ENCODE data around the gene PSMB10.

Gene PSMB10

DNA sequence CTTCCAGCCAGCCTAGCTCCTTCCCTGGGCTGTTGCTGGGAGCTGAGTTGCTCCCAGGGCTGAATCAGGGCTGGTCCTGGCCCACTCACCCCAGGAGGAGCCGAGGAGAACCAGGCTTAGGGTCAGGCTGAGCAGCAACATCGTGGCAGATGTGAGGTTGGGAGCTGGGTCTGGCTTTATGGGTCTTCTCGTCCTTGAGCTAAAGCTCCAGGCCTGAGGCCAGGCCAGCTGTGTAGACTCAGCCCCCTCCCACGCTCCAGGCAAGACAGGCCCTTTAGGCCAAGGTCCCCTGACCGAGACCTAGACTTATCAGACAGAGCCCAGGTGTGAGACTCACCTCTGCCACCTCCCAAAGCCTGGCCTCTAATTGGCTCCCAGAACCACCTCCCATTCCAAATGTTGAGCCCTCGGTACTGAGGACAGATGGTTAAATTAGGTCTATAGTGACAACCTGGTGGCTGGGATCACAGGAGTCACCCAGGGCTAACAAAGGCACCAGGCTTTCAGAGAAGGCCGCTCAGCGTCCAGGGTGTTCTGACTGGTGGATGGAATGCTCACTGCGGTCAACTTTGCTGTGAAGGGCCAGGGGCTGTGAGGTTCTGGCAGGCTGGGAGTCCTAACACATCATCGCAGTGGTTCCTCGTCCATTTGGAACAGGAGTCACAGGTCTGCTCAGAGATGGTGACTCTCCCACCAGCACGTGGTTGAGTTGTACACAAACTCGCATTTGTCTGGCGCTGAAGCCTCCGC, 4.8 kb downstream of the PSMB10 start, which contains the start of gene CTRL:
CTRL (minus strand) TSS at position 151 of the 750 bp plus-strand sequence; CDS start at position 141, 10 bp downstream.
- TF ChIP-seq, protein P1, sequence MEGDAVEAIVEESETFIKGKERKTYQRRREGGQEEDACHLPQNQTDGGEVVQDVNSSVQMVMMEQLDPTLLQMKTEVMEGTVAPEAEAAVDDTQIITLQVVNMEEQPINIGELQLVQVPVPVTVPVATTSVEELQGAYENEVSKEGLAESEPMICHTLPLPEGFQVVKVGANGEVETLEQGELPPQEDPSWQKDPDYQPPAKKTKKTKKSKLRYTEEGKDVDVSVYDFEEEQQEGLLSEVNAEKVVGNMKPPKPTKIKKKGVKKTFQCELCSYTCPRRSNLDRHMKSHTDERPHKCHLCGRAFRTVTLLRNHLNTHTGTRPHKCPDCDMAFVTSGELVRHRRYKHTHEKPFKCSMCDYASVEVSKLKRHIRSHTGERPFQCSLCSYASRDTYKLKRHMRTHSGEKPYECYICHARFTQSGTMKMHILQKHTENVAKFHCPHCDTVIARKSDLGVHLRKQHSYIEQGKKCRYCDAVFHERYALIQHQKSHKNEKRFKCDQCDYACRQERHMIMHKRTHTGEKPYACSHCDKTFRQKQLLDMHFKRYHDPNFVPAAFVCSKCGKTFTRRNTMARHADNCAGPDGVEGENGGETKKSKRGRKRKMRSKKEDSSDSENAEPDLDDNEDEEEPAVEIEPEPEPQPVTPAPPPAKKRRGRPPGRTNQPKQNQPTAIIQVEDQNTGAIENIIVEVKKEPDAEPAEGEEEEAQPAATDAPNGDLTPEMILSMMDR (IDR thresholded peaks at IDR 0.05; ENCODE audit: unreplicated experiment in 3 of 3) = no peak
- Mint-ChIP-seq H3K27me3 (ENCODE audit: low read depth) (no peaks in the 10 kb centered on the region), H3K9me3 (no peaks in the 10 kb centered on the region), H3K4me3 (no peak within 1 kb of the TSS), H3K36me3 (ENCODE audit: low read depth) (no peaks in the 10 kb centered on the region), H3K4me1 (peaks cover 24% of the 10 kb centered on the region), H3K27ac (no peak within 1 kb of the TSS)

DNA sequence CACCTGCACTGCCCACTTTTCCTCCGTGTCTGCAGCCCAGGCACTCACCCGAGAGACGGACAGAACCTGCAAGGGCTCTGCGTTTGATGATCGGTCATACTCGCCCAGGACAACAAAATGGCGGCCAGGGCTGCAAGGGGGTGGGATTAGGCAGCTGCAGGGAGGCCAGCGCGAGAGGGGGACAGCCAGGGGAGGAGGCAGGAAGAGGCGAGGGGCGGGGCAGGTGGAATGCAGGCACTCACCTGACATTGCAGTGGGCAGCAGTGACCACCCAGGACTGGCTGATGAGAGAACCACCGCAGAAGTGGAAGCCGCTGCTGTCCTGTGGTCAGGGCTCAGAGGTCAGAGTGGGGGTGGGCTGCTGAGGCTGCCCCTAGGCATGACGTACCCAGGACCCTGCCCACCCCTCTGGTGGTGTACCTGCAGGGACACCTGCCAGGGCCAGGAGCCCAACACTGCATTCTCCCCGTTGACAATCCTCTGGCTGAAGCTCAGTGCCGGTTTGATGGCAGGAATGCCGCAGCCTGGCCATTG, 5.9 kb downstream of the PSMB10 start:
- H3K4me3 Mint-ChIP-seq = no peak overlapping the region
- H3K9me3 Mint-ChIP-seq = no peaks in the 10 kb centered on the region
- no peak overlapping the region for H3K27ac Mint-ChIP-seq
- TF ChIP-seq, protein P1 (IDR thresholded peaks at IDR 0.05; ENCODE audit: unreplicated experiment in 3 of 3) = no peak
- no peaks in the 10 kb centered on the region for H3K27me3 Mint-ChIP-seq (ENCODE audit: low read depth)
- H3K4me1 Mint-ChIP-seq = peaks cover 20% of the 10 kb centered on the region
- no peaks in the 10 kb centered on the region for H3K36me3 Mint-ChIP-seq (ENCODE audit: low read depth)

DNA sequence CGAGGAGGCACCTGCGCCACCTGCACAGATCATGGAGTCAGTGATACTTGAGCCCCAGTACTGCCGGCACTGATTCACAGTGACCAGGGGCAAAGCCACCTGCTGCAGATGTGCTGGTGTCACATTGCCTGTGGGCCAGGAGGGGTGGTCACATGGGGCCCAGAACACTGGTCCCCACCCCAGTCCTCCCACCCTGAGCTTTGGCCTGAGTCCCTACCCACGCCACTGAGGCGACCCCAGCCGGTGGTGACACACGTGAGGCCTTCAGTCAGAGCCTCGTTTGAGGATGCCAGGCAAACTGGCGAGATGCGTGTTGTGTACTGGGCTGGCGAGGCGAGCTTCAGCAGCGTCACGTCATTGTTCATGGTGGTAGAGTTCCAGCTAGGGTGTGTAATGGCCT, 6.5 kb downstream of the PSMB10 start:
- H3K27me3 Mint-ChIP-seq (ENCODE audit: low read depth) = no peaks in the 10 kb centered on the region
- H3K4me3 Mint-ChIP-seq = no peak overlapping the region
- TF ChIP-seq, protein P1 (IDR thresholded peaks at IDR 0.05; ENCODE audit: unreplicated experiment in 3 of 3) = no peak
- H3K4me1 Mint-ChIP-seq = peaks cover 14% of the 10 kb centered on the region
- no peaks in the 10 kb centered on the region for H3K9me3 Mint-ChIP-seq
- H3K27ac Mint-ChIP-seq = no peak overlapping the region
- H3K36me3 Mint-ChIP-seq (ENCODE audit: low read depth) = no peaks in the 10 kb centered on the region

DNA sequence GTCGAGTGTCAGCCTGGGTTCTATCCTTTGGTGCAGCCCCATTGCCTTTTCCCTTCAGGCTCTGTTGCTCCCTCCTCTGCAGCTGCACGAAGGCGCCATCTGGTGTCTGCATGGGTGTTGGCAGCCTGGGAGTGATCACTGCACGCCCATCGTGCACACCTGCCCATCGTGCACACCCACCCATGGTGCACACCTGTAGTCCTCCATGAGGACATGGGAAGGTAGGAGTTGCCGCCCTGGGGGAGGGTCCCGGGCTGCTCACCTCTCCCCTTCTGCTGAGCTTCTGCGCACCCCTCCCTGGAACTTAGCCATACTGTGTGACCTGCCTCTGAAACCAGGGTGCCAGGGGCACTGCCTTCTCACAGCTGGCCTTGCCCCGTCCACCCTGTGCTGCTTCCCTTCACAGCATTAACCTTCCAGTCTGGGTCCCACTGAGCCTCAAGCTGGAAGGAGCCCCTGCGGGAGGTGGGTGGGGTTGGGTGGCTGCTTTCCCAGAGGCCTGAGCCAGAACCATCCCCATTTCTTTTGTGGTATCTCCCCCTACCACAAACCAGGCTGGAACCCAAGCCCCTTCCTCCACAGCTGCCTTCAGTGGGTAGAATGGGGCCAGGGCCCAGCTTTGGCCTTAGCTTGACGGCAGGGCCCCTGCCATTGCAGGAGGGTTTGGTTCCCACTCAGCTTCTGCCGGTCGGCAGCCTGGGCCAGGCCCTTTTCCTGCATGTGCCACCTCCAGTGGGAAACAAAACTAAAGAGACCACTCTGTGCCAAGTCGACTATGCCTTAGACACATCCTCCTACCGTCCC, 7.9 kb downstream of the PSMB10 start:
- Mint-ChIP-seq H3K27ac (no peak overlapping the region), H3K9me3 (no peaks in the 10 kb centered on the region), H3K27me3 (ENCODE audit: low read depth) (no peaks in the 10 kb centered on the region), H3K4me3 (no peak overlapping the region), H3K36me3 (ENCODE audit: low read depth) (no peaks in the 10 kb centered on the region), H3K4me1 (peaks cover under 1% of the 10 kb centered on the region)
- TF ChIP-seq, protein P1 (IDR thresholded peaks at IDR 0.05; ENCODE audit: unreplicated experiment in 3 of 3) = peak; percentile 73 to 83 (median 80)

DNA sequence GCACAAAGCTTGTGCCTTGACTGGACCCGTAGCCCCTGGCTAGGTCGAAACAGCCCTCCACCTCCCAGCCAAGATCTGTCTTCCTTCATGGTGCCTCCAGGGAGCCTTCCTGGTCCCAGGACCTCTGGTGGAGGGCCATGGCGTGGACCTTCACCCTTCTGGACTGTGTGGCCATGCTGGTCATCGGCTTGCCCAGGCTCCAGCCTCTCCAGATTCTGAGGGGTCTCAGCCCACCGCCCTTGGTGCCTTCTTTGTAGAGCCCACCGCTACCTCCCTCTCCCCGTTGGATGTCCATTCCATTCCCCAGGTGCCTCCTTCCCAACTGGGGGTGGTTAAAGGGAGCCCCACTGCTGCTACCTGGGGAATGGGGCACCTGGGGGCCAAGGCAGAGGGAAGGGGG, 8.5 kb downstream of the PSMB10 start:
- Mint-ChIP-seq H3K4me1 (peaks cover 1% of the 10 kb centered on the region), H3K36me3 (ENCODE audit: low read depth) (no peaks in the 10 kb centered on the region), H3K27ac (no peak overlapping the region), H3K27me3 (ENCODE audit: low read depth) (no peaks in the 10 kb centered on the region), H3K9me3 (no peaks in the 10 kb centered on the region), H3K4me3 (no peak overlapping the region)
- TF ChIP-seq, protein P1 (IDR thresholded peaks at IDR 0.05; ENCODE audit: unreplicated experiment in 3 of 3) = no peak

Data from nephron (organoid).